HFFc6 (cell line): Measurements from ENCODE around the gene CEACAM1. TPM values are rescaled to one million over a fixed set of nuclear protein-coding genes. Genes with fewer than 3 reads are reported as not detected.
"Not testable (repeated sequence)": the region's sequence is repeated elsewhere in the genome, so short reads cannot be mapped to it uniquely, and the experiment has no call there.

ENCODE experiments used
- DNase-seq: peaks from one replicate; pipeline ENCODE4 v3.0.0-alpha.2; 2018
- H3K27ac Mint-ChIP-seq: 2 replicates; pipeline ENCODE4 v1.8.0; 2020; ENCODE audit warnings: mild to moderate bottlenecking, mixed read lengths
- H3K27me3 Mint-ChIP-seq: 2 replicates; pipeline ENCODE4 v1.8.0; 2021; ENCODE audit warnings: mild to moderate bottlenecking, moderate library complexity, mixed read lengths; ENCODE audit not compliant: insufficient read depth
- H3K36me3 Mint-ChIP-seq: 2 replicates; pipeline ENCODE4 v1.8.0; 2021; ENCODE audit warnings: low read depth, mixed read lengths
- H3K4me1 Mint-ChIP-seq: 2 replicates; pipeline ENCODE4 v1.8.0; 2020; ENCODE audit warnings: low read depth, mixed read lengths
- H3K4me3 Mint-ChIP-seq: 2 replicates; pipeline ENCODE4 v1.8.0; 2020; ENCODE audit warnings: mild to moderate bottlenecking, moderate library complexity, mixed read lengths
- H3K9me3 Mint-ChIP-seq: 2 replicates; pipeline ENCODE4 v1.8.0; 2020; ENCODE audit warnings: mild to moderate bottlenecking, mixed read lengths
- total RNA-seq, 6 experiments: library from RNA; stranded (reverse); fragmentation: NEBNext Ultra II Directional; extraction: Animal tissue kit (Norgen Biotek cat#: 25700); gene quantifications; 2 replicates in 1 of 6; 3 replicates in 5 of 6; pipeline ENCODE4 v1.2.3, GENCODE V29; 2021
- TF ChIP-seq, protein P1 (sequence below): fragments of 200-600 bp; sonication (generic); IDR thresholded peaks from 2 replicates; pipeline ENCODE4 v1.5.0; 2021; ENCODE audit warnings: antibody characterized with exemption, mild to moderate bottlenecking

The CEACAM1 gene
- total RNA-seq, 6 experiments from 2014 or later = not detected

- Mint-ChIP-seq H3K27ac (no peak overlapping the region), H3K4me1 (peaks cover 7% of the 10 kb centered on the region), H3K9me3 (no peaks in the 10 kb centered on the region), H3K4me3 (no peak overlapping the region), H3K36me3 (no peaks in the 10 kb centered on the region), H3K27me3 (peaks cover 27% of the 10 kb centered on the region)
- DNase-seq = no peak
- TF ChIP-seq, protein P1, sequence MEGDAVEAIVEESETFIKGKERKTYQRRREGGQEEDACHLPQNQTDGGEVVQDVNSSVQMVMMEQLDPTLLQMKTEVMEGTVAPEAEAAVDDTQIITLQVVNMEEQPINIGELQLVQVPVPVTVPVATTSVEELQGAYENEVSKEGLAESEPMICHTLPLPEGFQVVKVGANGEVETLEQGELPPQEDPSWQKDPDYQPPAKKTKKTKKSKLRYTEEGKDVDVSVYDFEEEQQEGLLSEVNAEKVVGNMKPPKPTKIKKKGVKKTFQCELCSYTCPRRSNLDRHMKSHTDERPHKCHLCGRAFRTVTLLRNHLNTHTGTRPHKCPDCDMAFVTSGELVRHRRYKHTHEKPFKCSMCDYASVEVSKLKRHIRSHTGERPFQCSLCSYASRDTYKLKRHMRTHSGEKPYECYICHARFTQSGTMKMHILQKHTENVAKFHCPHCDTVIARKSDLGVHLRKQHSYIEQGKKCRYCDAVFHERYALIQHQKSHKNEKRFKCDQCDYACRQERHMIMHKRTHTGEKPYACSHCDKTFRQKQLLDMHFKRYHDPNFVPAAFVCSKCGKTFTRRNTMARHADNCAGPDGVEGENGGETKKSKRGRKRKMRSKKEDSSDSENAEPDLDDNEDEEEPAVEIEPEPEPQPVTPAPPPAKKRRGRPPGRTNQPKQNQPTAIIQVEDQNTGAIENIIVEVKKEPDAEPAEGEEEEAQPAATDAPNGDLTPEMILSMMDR = no peak
Measured at GRCh38 chr19:42524943-42525342, 3.3 kb downstream of the CEACAM1 start.

GRCh38 chr19:42524250-42524649, 4.0 kb downstream of the CEACAM1 start:
- no peak overlapping the region for H3K27ac Mint-ChIP-seq
- no peaks in the 10 kb centered on the region for H3K9me3 Mint-ChIP-seq
- TF ChIP-seq, protein P1 = no peak
- H3K27me3 Mint-ChIP-seq = peaks cover 24% of the 10 kb centered on the region
- DNase-seq = no peak
- H3K4me1 Mint-ChIP-seq = peaks cover 7% of the 10 kb centered on the region
- H3K36me3 Mint-ChIP-seq = no peaks in the 10 kb centered on the region
- no peak overlapping the region for H3K4me3 Mint-ChIP-seq

GRCh38 chr19:42522262-42522661, 6.0 kb downstream of the CEACAM1 start:
- not testable (repeated sequence) for H3K27ac Mint-ChIP-seq, H3K9me3 Mint-ChIP-seq, DNase-seq, H3K4me3 Mint-ChIP-seq, H3K4me1 Mint-ChIP-seq, H3K36me3 Mint-ChIP-seq
- H3K27me3 Mint-ChIP-seq = peaks cover 21% of the 10 kb centered on the region

- H3K27ac Mint-ChIP-seq = no peak overlapping the region
- TF ChIP-seq, protein P1 = no peak
- no peaks in the 10 kb centered on the region for H3K9me3 Mint-ChIP-seq
- no peaks in the 10 kb centered on the region for H3K4me1 Mint-ChIP-seq
- H3K27me3 Mint-ChIP-seq = peaks cover 26% of the 10 kb centered on the region
- no peaks in the 10 kb centered on the region for H3K36me3 Mint-ChIP-seq
- no peak for DNase-seq
- no peak overlapping the region for H3K4me3 Mint-ChIP-seq
Measured at GRCh38 chr19:42521346-42522030, 6.8 kb downstream of the CEACAM1 start.

GRCh38 chr19:42519108-42519507, 9.2 kb downstream of the CEACAM1 start:
- no peak for DNase-seq
- Mint-ChIP-seq H3K4me1 (no peaks in the 10 kb centered on the region), H3K36me3 (no peaks in the 10 kb centered on the region), H3K27ac (no peak overlapping the region), H3K9me3 (no peaks in the 10 kb centered on the region), H3K4me3 (no peak overlapping the region), H3K27me3 (peaks cover 27% of the 10 kb centered on the region)
- TF ChIP-seq, protein P1 = no peak

DNA sequence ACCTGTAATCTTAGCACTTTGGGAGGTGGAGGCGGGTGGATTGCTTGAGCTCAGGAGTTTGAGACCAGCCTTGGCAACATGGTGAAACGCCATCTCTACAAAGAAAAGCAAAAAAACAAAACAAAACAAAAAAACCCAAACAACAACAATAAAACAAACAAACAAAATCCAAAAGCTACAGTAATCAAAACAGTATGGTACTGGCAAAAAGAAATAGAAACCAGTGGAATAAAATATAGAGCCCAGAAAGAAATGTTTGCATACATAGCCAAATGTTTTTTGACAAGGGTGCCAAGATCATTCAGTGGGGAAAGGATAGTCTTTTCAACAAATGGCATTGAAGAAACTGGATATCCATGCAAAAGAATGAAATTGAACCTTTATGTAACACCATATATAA, 11.5 kb downstream of the CEACAM1 start:
- no peaks in the 10 kb centered on the region for H3K36me3 Mint-ChIP-seq

More for the DNA sequence above, 11.5 kb downstream of the CEACAM1 start:
- H3K4me3 Mint-ChIP-seq = no peak overlapping the region
- DNase-seq = no peak
- TF ChIP-seq, protein P1 = no peak
- peaks cover 31% of the 10 kb centered on the region for H3K27me3 Mint-ChIP-seq
- H3K27ac Mint-ChIP-seq = no peak overlapping the region
- no peaks in the 10 kb centered on the region for H3K9me3 Mint-ChIP-seq
- H3K4me1 Mint-ChIP-seq = no peaks in the 10 kb centered on the region
